Glutamatergic neuron (in vitro differentiated cells): ENCODE measurements around the gene CYP2A7. TPM values are rescaled to one million over a fixed set of nuclear protein-coding genes. Genes with fewer than 3 reads are reported as not detected.
A peak's percentile ranks its signal among the peaks of the same experiment; 100 is the strongest.
"Not testable (repeated sequence)": the region's sequence is repeated elsewhere in the genome, so short reads cannot be mapped to it uniquely, and the experiment has no call there.

Experiments used
- DNase-seq: peaks from one replicate; pipeline ENCODE4 v3.0.0; 2022
- H3K27ac Mint-ChIP-seq: one replicate; pipeline ENCODE4 v1.8.0; 2020; ENCODE audit warnings: mild to moderate bottlenecking, mixed read lengths, inconsistent platforms; ENCODE audit not compliant: unreplicated experiment
- H3K27me3 Mint-ChIP-seq: one replicate; pipeline ENCODE4 v1.8.0; 2020; ENCODE audit warnings: mild to moderate bottlenecking, moderate library complexity, mixed read lengths, inconsistent platforms; ENCODE audit not compliant: unreplicated experiment
- H3K36me3 Mint-ChIP-seq: one replicate; pipeline ENCODE4 v1.8.0; 2020; ENCODE audit warnings: mild to moderate bottlenecking, mixed read lengths, inconsistent platforms; ENCODE audit not compliant: unreplicated experiment
- H3K4me1 Mint-ChIP-seq: one replicate; pipeline ENCODE4 v1.8.0; 2020; ENCODE audit warnings: mild to moderate bottlenecking, low read depth, mixed read lengths, inconsistent platforms; ENCODE audit not compliant: unreplicated experiment
- H3K4me3 Mint-ChIP-seq: one replicate; pipeline ENCODE4 v1.8.0; 2020; ENCODE audit warnings: mild to moderate bottlenecking, mixed read lengths, inconsistent platforms; ENCODE audit not compliant: unreplicated experiment
- H3K9me3 Mint-ChIP-seq: one replicate; pipeline ENCODE4 v1.8.0; 2020; ENCODE audit warnings: mild to moderate bottlenecking, moderate library complexity, mixed read lengths, inconsistent platforms; ENCODE audit not compliant: unreplicated experiment
- CTCF ChIP-seq: fragments of 200-600 bp; sonication (generic); IDR thresholded peaks from one replicate; pipeline ENCODE4 v1.5.0; 2021; ENCODE audit not compliant: partially characterized antibody, unreplicated experiment
- total RNA-seq: library from RNA; stranded (reverse); fragmentation: NEBNext Ultra II Directional; extraction: Animal tissue kit (Norgen Biotek cat#: 25700); gene quantifications from one replicate; pipeline ENCODE4 v1.2.1, GENCODE V29; 2021; ENCODE audit not compliant: unreplicated experiment

Gene CYP2A7
- total RNA-seq, 1 donor from 2014 or later: not detected

GRCh38 chr19:40858109-40858508 lies 23.9 kb downstream of the CYP2A7 start:
- H3K27ac Mint-ChIP-seq: no peak overlapping the region
- H3K27me3 Mint-ChIP-seq: peaks cover 2% of the 10 kb centered on the region
- H3K4me1 Mint-ChIP-seq: no peaks in the 10 kb centered on the region
- no peaks in the 10 kb centered on the region for H3K9me3 Mint-ChIP-seq
- no peak for TF ChIP-seq CTCF
- no peaks in the 10 kb centered on the region for H3K36me3 Mint-ChIP-seq
- H3K4me3 Mint-ChIP-seq: no peak overlapping the region
- DNase-seq: no peak

GRCh38 chr19:40852467-40853152 lies 29.4 kb downstream of the CYP2A7 start:
- H3K9me3 Mint-ChIP-seq, H3K4me3 Mint-ChIP-seq, H3K36me3 Mint-ChIP-seq, H3K4me1 Mint-ChIP-seq, H3K27ac Mint-ChIP-seq, DNase-seq: not testable (repeated sequence)
- H3K27me3 Mint-ChIP-seq: peaks cover 18% of the 10 kb centered on the region

- peaks cover 21% of the 10 kb centered on the region for H3K27me3 Mint-ChIP-seq
- not testable (repeated sequence) for DNase-seq, H3K4me3 Mint-ChIP-seq, H3K9me3 Mint-ChIP-seq, H3K27ac Mint-ChIP-seq, H3K36me3 Mint-ChIP-seq, H3K4me1 Mint-ChIP-seq
Measured at GRCh38 chr19:40850277-40850676, 31.8 kb downstream of the CYP2A7 start, which contains the start of gene CYP2A6. TSS of gene CYP2A6 (minus strand) at chr19:40850447. CDS start at chr19:40850426, 21 bp downstream.

GRCh38 chr19:40846722-40847121 lies 35.3 kb downstream of the CYP2A7 start:
- H3K4me3 Mint-ChIP-seq, H3K9me3 Mint-ChIP-seq, H3K4me1 Mint-ChIP-seq, H3K27ac Mint-ChIP-seq, DNase-seq, H3K36me3 Mint-ChIP-seq: not testable (repeated sequence)
- peaks cover 18% of the 10 kb centered on the region for H3K27me3 Mint-ChIP-seq

GRCh38 chr19:40843653-40844052 lies 38.4 kb downstream of the CYP2A7 start:
- H3K27ac Mint-ChIP-seq, DNase-seq, H3K4me1 Mint-ChIP-seq, H3K4me3 Mint-ChIP-seq, H3K36me3 Mint-ChIP-seq, H3K9me3 Mint-ChIP-seq: not testable (repeated sequence)
- H3K27me3 Mint-ChIP-seq: peaks cover 11% of the 10 kb centered on the region

GRCh38 chr19:40842997-40843652 lies 38.9 kb downstream of the CYP2A7 start:
- H3K4me1 Mint-ChIP-seq, H3K9me3 Mint-ChIP-seq, H3K27me3 Mint-ChIP-seq, H3K36me3 Mint-ChIP-seq, H3K27ac Mint-ChIP-seq, DNase-seq: not testable (repeated sequence)
- peak overlapping the region; percentile 46 for H3K4me3 Mint-ChIP-seq

- H3K4me1 Mint-ChIP-seq, H3K4me3 Mint-ChIP-seq, DNase-seq, H3K36me3 Mint-ChIP-seq, H3K27ac Mint-ChIP-seq, H3K9me3 Mint-ChIP-seq, H3K27me3 Mint-ChIP-seq: not testable (repeated sequence)
Measured at GRCh38 chr19:40842012-40842411, 40.0 kb downstream of the CYP2A7 start.

GRCh38 chr19:40838477-40838876 lies 43.6 kb downstream of the CYP2A7 start:
- not testable (repeated sequence) for H3K4me3 Mint-ChIP-seq, H3K36me3 Mint-ChIP-seq, H3K4me1 Mint-ChIP-seq

More at GRCh38 chr19:40838477-40838876, 43.6 kb downstream of the CYP2A7 start:
- H3K9me3 Mint-ChIP-seq, DNase-seq, H3K27me3 Mint-ChIP-seq, H3K27ac Mint-ChIP-seq: not testable (repeated sequence)
